ENCODE data around the gene KRTAP10-9. TPM values are rescaled to one million over a fixed set of nuclear protein-coding genes. Genes with fewer than 3 reads are reported as not detected.

KRTAP10-9 gene
- total RNA-seq, 1 experiment from 2014 or later, result not detected

- Histone ChIP-seq H3K4me3 (ENCODE audit: low read depth, low read length, poor library complexity, severe bottlenecking) (no peak overlapping the region), H3K27me3 (replicated peaks; ENCODE audit: insufficient read depth, low read depth, low read length, poor library complexity) (no peaks in the 10 kb centered on the region), H3K4me1 (ENCODE audit: insufficient read depth, low read length, poor library complexity, severe bottlenecking) (no peaks in the 10 kb centered on the region), H3K36me3 (ENCODE audit: insufficient read depth, low read length, poor library complexity, severe bottlenecking) (no peaks in the 10 kb centered on the region), H3K9me3 (ENCODE audit: low read depth, low read length, poor library complexity, severe bottlenecking) (peaks cover 25% of the 10 kb centered on the region), H3K27ac (ENCODE audit: low read depth, low read length, poor library complexity, severe bottlenecking) (no peak overlapping the region)
- CTCF ChIA-PET, result no interaction called here
- POLR2A ChIA-PET (ENCODE audit: low non-redundant PET), result no interaction called here
- no peak for DNase-seq (ENCODE audit: low spot score)
- no peak for TF ChIP-seq CTCF (conservative IDR thresholded peaks at IDR 0.05; ENCODE audit: low read depth, low read length)
- no peak for TF ChIP-seq EZH2 (IDR thresholded peaks at IDR 0.05; ENCODE audit: borderline replicate concordance, low read depth, low read length, poor library complexity, severe bottlenecking)
- intact Hi-C loops (cut with micrococcal nuclease; ENCODE audit: unreplicated experiment), result no loop called here
- no TSS peak for BruUV-seq (replicated peaks)
Observed at GRCh38 chr21:44613386-44614155, 13.3 kb upstream of the KRTAP10-9 start.

- CTCF ChIA-PET, result no interaction called here
Observed at GRCh38 chr21:44614161-44614631, 12.7 kb upstream of the KRTAP10-9 start.

GRCh38 chr21:44614961-44615391 is 11.9 kb upstream of the KRTAP10-9 start:
- ChIA-PET POLR2A (ENCODE audit: low non-redundant PET) (no interaction called here), CTCF (no interaction called here)
- no peak overlapping the region for H3K27ac ChIP-seq (ENCODE audit: low read depth, low read length, poor library complexity, severe bottlenecking)
- DNase-seq (ENCODE audit: low spot score), result no peak
- TF ChIP-seq EZH2 (IDR thresholded peaks at IDR 0.05; ENCODE audit: borderline replicate concordance, low read depth, low read length, poor library complexity, severe bottlenecking) (no peak), CTCF (conservative IDR thresholded peaks at IDR 0.05; ENCODE audit: low read depth, low read length) (no peak)
- H3K36me3 ChIP-seq (ENCODE audit: insufficient read depth, low read length, poor library complexity, severe bottlenecking), result no peaks in the 10 kb centered on the region
- intact Hi-C loops (cut with micrococcal nuclease; ENCODE audit: unreplicated experiment), result no loop called here
- H3K9me3 ChIP-seq (ENCODE audit: low read depth, low read length, poor library complexity, severe bottlenecking), result peaks cover 22% of the 10 kb centered on the region
- H3K4me1 ChIP-seq (ENCODE audit: insufficient read depth, low read length, poor library complexity, severe bottlenecking), result no peaks in the 10 kb centered on the region
- no peaks in the 10 kb centered on the region for H3K27me3 ChIP-seq (replicated peaks; ENCODE audit: insufficient read depth, low read depth, low read length, poor library complexity)
- H3K4me3 ChIP-seq (ENCODE audit: low read depth, low read length, poor library complexity, severe bottlenecking), result no peak overlapping the region
- no TSS peak for BruUV-seq (replicated peaks)

More at GRCh38 chr21:44614161-44614631, 12.7 kb upstream of the KRTAP10-9 start:
- POLR2A ChIA-PET (ENCODE audit: low non-redundant PET), result no interaction called here
- Histone ChIP-seq H3K27ac (ENCODE audit: low read depth, low read length, poor library complexity, severe bottlenecking) (no peak overlapping the region), H3K4me1 (ENCODE audit: insufficient read depth, low read length, poor library complexity, severe bottlenecking) (no peaks in the 10 kb centered on the region), H3K36me3 (ENCODE audit: insufficient read depth, low read length, poor library complexity, severe bottlenecking) (no peaks in the 10 kb centered on the region), H3K27me3 (replicated peaks; ENCODE audit: insufficient read depth, low read depth, low read length, poor library complexity) (no peaks in the 10 kb centered on the region), H3K4me3 (ENCODE audit: low read depth, low read length, poor library complexity, severe bottlenecking) (no peak overlapping the region), H3K9me3 (ENCODE audit: low read depth, low read length, poor library complexity, severe bottlenecking) (peaks cover 23% of the 10 kb centered on the region)
- no TSS peak for BruUV-seq (replicated peaks)
- TF ChIP-seq CTCF (conservative IDR thresholded peaks at IDR 0.05; ENCODE audit: low read depth, low read length) (no peak), EZH2 (IDR thresholded peaks at IDR 0.05; ENCODE audit: borderline replicate concordance, low read depth, low read length, poor library complexity, severe bottlenecking) (no peak)
- intact Hi-C loops (cut with micrococcal nuclease; ENCODE audit: unreplicated experiment), result no loop called here
- DNase-seq (ENCODE audit: low spot score), result no peak
